Measurements from ENCODE around the gene BOK. TPM values are rescaled to one million over a fixed set of nuclear protein-coding genes. Genes with fewer than 3 reads are reported as not detected.
A peak's percentile ranks its signal among the peaks of the same experiment; 100 is the strongest.

The BOK gene
- total and polyA plus RNA-seq, 10 of the 15 experiments (the other 5 are each of a cell fraction or from before 2014, with no cell fraction given): 0.04 to 0.15 (median 0.12) TPM; not detected in 7

DNA sequence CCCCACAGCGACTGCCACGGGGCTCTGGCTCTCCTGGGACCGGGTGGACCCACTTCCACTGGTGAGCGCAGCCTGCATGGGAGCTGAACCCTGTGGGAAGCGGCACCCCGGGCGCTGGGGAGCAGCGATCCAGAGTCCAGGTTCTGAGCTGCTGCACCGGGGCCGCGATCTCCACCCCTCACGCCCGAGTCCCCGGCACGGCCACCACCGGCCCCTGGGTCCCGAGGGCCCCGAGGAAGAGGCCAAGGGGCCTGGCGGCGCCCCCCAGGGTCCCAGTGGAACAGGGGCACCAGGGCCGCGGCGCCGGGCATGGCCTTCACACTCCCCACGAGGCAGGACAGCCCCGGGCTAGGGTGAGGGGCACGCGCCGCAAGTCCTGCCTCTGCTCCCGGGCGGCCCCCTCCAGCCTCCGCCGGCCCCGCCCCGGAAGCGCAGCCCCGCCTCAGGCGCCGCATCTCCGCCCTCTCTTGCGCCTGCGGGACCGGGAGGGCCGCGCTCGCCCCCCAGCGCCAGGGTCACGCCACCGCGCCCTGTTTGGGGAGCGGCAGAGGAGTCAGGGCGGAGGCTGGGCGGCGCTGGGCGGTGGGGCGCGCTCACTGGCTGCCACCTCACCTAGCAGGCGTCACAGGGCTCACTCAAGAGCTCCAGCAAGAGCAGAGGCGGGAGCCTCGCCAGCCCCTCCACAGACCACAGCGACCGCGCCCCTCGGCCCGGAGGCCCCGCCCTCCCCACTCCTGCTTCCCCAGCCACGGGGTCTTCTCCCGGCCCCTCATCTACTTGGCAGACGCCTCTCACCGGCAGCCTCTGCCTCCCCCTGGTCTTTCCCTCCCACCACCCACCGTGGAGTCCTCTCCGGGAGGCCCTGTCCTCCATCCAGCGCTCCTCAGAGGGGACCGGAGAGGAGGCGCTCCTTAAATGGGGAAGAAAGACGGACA is 51.6 kb downstream of the BOK start (continued):
- no peak for TF ChIP-seq CUX1 (IDR thresholded peaks at IDR 0.05; ENCODE audit: insufficient replicate concordance, low read depth, low read length)
- TF ChIP-seq TCF3 (IDR thresholded peaks at IDR 0.05; ENCODE audit: borderline replicate concordance, insufficient read depth, low read depth, low read length): no peak
- no peak for TF ChIP-seq EP300 (IDR thresholded peaks at IDR 0.05; ENCODE audit: borderline replicate concordance in 1 of 2, control insufficient read depth in 1 of 2, low read depth in 2 of 2, low read length in 2 of 2)
- peak; percentile 43 to 78; a peak in 2 of 4 replicates for TF ChIP-seq BHLHE40 (IDR thresholded peaks at IDR 0.05; ENCODE audit: borderline replicate concordance in 1 of 2, low read depth in 2 of 2, low read length in 1 of 2)
- TF ChIP-seq MTA2 (IDR thresholded peaks at IDR 0.05; ENCODE audit: low read depth): no peak
- no peak; a peak in 1 of 3 replicates for TF ChIP-seq EGR1 (IDR thresholded peaks at IDR 0.05; ENCODE audit: borderline replicate concordance in 1 of 2, low read depth in 2 of 2, low read length in 2 of 2)
- TF ChIP-seq SMC3 (IDR thresholded peaks at IDR 0.05; ENCODE audit: borderline replicate concordance, low read length): peak; percentile 41; the same call in 1 of the 2 replicates

Data from GM12878 (cell line).